HUDEP-2 (cell line): ENCODE measurements around the gene CCNY.
"Not testable (repeated sequence)": the region's sequence is repeated elsewhere in the genome, so short reads cannot be mapped to it uniquely, and the experiment has no call there.

Source experiments
- DNase-seq, 76 experiments: peaks; one replicate each; lab custom pipeline; 2025; ENCODE audit not compliant: unreplicated experiment in 76 of 76; lab: John Stamatoyannopoulos, UW

The CCNY gene

DNA sequence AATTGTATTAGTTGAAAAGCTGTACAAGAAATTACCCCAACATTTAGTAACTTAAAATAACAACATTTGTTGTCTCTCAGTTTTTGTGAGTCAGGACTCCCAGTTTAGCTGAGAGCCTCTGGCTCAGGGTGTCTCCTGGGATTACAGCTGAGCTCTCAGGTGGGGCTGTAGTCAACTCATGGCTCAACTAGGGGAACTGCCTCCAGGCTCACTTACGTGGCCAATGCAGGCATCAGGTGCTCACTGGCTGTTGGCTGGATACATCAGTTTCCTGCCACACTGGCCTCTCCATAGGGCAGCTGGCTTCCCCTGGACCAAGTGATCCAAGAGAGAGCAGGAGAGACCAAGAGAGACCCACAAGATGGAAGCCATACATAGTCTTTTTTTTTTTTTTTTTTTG, 17.5 kb downstream of the CCNY start:
- DNase-seq = no peak

DNA sequence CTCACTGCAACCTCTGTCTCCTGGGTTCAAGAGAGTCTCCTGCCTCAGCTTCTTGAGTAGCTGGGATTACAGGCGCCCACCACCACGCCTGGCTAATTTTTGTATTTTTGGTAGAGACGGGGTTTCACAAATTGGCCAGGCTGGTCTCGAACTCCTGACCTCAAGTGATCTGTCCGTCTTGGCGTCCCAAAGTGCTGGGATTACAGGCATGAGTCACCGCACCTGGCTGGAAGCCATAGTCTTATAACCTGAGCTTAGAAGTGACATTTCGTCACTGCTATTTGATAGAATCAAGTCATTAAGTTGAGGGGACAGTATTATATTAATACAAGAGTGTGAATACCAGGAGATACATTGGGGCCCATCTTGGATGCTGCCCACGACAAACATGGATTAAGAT, 17.9 kb downstream of the CCNY start:
- DNase-seq = not testable (repeated sequence)

DNA sequence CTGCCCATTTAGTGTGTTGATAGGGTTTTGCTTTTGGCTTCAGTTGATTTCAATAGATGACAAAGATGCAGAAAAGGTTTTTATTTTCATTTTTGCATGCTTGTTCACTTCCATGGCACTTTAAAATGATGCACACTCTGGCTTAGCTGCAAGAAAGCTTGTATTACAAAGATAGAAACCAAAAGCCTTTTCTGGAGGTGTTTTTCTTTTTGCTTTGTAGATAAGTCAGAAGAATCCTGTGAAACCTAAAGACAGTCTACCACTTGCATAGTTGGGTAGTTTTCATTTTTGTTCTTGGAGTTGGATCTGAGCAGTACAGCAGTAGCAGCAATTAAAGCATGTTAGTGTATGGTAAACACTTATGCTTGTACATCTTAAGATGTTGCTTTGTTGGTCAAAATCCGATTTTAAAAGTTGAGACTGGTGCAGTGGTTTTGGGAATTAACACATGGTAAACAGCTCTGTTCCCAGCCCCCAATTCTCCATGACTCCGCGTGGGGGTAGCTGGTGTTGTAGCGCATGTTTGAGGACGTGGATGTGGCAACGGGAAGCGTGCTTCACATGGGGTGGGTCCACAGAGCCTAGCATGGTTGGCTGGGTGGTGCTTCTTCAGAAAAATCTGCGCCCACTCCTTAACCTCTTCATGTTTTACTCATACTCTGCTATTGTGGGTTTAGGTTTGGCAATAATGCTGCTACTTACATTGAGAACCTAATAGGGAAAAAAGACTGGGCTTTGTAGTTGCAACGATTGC, 19.8 kb downstream of the CCNY start:
- DNase-seq = no peak

DNA sequence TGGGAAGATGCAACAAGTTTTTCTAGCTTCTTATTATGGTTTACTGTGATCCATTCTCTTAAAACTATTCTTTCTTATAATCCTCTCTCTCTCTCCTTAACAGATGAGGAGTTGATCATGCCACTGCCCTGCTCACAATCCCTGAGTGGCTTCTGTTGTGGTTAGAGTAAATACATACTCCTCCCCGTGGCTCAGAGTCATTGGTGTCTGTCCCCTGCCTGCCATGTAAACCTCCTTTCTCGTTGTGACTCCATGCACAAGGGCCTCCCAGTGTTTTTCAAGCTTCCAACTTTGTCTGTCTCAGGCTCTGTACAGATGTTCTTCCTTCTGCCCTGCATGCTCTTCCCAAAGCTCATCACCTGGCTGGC, 20.4 kb downstream of the CCNY start:
- no peak for DNase-seq

DNA sequence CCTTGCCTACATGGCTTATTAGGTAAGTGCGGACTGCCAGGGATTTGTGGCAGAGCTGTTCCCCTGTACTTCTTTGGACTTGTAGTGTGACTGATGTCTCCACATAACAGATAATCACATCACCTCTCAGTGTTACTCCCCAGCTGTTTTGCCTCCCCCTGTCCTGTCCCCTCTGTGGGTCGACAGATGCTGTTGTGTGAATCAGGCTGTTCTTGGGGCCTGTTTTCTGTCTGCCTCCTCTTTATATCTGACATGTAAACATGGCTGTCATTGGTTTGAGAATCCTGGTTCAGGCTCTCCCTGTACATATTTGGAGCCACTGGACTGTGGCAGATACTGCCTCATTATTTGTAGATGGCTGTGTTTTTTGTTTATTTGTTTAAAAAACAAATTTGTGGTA, 22.7 kb downstream of the CCNY start:
- DNase-seq = no peak

DNA sequence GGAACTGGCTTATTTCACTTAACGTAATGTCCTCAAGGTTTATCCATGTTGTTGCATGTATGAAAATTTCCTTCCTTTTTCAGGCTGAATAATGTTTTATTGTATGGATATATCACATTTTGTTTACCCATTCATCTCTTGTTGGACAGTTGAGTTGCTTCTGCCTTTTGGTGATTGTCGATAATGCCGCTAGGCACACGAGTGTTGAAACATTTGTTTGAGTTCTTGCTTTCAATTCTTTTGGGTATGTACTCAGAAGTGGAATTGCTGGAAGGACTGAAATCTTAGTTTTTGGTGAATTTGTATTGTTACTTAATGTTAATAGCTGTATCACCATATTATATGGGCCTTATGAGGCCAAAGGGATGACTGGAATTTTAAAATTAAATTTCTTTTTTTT, 23.6 kb downstream of the CCNY start:
- no peak for DNase-seq

DNA sequence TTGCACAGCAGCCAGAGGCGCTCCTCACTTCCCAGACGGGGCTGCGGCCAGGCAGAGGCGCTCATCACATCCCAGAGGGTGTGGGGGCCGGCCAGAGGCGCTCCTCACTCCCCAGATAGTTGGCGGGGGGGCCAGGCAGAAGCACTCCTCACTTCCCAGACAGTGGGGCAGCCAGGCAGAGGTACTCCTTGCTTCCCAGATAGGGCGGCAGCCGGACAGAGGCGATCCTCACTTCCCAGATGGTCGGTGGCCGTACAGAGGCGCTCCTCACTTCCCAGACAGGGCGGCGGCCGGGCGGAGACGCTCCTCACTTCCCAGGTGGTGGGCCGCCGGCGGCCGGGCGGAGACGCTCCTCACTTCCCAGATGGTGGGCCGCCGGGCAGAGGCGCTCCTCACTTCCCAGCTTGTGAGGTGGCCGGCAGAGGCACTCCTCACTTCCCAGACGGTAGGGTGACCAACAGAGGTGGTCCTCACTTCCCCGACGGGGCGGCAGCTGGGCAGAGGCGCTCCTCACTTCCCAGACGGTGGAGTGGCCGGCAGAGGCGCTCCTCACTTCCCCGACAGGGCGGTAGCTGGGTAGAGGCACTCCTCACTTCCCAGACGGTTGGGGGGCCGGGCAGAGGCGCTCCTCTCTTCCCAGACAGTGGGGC, 26.5 kb downstream of the CCNY start:
- DNase-seq = no peak

DNA sequence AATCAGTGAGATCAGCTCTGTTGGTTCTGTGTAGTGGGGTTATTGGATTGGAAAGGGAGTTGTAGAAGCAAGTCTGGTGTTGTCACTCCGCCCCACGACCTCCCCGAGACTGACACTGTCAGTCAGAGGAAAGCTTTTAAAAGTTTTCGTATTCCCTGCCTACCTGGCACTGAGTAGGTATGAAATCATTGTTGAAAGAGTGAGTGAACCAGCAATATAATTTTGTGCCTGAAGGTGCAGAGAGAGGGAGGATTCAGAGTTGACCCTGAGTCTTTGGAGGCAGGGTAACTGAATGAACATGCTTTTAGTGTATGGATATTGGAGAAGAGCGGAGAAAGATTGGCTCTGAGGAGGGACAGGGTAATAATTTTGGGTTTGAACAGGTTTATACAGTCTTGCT, 27.3 kb downstream of the CCNY start:
- no peak for DNase-seq

DNA sequence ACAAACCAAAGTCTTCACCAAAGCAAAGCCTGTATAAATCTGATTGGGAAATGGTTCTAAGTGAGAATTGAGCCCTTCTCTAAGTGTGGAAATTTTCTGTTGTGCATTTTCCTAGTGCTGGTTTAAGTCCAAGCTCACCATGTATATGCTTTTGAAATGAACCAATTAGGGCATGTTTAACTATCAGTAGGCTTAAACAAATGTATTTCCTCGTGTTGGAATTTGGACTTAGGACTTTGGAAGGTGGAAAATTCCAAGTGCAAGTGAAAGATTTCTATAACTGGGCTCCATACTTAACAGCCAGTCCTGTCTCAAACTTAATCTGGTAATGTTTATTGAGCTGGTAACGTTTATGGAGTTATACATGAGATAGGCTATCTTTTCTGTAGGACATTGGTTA, 28.5 kb downstream of the CCNY start:
- DNase-seq = no peak

DNA sequence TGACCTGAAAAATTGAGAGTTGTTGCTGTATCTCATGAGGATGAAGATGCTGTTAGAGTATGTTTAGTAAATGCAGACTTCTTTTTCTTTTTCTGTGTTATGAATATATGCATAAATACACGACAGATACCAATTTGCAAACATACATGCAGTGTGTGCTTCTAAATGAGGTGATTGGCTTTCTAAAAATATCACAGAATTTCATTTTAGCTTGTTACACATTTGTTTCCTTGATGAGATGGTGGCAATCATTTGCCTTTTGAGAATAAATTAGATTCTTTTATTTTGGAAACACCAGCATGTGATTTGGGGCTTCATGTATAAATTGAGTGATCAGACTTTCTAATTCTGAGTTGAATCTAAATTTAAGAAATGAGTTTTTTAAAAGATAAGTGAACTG, 29.7 kb downstream of the CCNY start:
- DNase-seq = no peak

DNA sequence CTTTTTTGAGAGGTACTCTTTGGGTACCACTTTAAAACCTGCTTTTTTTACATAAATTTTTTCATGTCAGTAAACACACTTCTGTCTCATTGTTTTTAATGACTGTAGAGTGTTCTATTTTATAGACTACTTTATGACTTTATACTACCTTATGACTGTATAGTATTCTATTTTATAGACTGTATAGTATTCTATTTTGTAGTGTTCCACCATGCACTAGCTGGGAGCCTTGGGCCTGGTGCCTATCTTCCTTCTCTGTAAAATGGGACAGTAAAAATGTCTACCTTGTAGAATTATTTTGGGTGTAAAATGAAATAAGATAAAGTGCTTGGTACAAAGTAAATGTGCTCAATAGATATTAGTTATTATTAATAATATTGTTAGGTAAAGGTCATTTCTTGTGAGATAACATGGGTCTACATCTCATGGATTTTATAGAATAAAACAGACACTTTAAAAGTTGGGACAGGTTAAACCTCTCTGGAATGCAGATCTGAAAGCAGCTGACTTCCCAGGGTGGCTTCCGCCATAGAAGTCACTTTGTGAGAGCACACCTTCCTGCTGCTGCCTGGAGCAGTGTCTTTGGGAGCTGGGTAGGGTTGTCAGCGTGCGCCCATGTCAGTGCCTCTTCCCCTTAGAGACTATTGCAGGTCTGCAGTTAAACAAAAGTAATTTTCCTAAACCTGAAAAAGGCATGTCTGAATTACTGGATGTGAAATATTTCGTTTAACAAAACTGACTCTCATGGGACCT, 31.0 kb downstream of the CCNY start:
- DNase-seq = no peak

DNA sequence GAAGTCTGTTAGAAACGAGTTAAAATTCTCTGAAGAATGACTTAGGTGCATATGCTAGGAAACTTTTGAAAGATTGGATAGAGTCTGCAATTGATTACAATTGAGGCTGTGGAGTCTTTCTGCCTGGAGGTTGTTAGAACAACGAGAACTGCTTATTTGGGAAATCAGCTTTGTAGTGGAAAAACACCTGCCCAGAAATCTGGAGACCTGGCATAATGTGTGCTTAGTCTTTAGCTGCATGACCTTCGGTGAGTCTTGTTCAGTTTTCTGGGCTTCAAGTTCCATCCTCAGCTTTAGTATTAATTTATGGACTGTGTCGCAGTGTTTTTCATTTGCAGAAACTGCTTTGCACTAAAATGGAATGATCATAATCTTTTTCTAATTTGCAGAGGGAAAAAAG, 31.7 kb downstream of the CCNY start:
- no peak for DNase-seq

DNA sequence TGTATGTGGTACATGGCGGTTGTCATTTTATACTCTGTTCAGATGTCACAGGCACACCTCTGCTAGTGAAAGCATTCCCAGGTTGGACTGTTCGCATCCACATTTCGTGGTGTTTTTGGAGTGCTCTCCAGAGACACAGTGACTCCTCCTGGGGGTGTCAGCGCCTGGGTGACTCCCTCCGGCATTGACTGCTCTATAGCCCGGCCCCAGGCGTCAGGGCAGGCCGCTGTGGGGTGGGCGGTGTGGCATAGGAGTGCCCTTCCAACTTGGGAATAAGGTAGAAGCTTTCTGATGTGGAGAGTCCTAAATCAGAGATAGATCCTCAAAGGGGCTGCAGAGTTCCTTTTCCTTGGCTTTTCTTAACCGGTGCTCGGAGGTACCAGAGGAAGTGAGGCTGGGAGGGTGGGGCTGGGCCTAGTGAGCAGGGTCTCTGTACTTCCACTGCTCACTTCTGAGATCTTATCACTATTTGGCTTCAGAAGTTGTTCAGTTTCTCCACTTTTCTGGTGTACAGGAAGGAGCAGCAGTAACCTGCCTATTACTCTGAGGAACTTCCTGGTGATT, 32.3 kb downstream of the CCNY start:
- DNase-seq = no peak

DNA sequence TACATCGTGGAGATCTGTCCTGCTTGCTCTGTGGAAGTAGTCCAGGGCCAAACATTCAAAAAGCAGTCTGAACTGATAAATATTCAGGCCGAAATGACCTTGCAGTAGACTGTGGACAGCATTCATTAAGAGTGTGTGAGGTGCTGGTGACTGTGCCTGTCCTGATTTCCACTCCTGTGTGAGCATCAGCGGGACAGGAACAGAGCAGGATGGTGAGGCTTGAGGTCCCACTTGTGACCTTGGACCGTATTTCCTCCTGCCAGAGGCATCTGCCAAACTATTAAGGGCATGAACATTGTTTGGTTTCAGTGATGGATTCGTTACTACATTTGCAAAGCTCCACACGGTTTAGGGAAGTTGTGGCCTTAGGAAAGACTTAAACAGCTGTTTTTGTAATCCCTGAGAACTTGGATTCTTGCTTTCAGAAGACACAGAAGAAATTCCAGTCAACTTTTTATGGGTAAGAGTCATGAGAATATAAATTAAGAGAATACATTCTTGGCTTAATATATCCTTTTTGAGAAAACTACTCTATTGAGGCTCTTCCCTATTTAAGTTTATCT, 32.8 kb downstream of the CCNY start:
- DNase-seq = no peak

DNA sequence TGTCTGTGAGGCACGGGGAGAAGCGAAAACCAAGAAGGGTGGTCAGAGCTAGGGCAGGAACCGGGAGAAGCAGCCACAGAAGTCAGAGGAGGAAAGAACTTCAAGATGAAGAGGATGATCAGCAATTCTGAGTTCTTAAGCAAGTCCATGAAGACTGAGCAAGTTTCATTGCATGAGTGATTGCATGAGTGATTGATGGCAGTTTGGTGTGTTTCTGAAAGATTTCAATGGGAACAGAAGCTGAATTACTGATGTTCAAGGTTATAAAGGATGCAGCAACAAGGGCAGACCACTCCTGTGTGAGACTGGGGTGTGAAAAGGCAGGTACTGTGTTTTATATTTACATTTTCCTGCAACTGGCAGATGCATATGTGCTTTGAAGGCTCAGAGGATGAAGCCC, 35.4 kb downstream of the CCNY start:
- no peak for DNase-seq

DNA sequence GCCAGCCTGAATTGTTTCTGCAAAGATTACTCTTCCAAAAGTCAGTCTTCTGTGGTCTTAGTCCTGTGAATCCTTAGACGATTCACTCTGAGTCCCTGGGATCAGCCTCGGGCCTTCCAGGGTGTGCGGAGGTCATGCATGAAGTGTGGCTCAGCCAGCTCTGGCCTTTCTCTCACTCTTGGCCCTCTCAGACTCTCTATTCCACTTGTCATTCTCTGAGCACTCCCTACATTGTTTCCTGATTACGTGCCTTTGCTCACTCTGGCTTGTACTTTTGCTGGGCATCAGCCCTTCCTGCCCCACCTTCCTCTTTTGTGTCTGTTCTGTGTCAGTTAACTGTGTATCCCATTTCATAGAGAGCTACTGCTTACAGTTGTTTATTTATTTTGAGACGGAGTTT, 36.0 kb downstream of the CCNY start:
- DNase-seq = no peak

DNA sequence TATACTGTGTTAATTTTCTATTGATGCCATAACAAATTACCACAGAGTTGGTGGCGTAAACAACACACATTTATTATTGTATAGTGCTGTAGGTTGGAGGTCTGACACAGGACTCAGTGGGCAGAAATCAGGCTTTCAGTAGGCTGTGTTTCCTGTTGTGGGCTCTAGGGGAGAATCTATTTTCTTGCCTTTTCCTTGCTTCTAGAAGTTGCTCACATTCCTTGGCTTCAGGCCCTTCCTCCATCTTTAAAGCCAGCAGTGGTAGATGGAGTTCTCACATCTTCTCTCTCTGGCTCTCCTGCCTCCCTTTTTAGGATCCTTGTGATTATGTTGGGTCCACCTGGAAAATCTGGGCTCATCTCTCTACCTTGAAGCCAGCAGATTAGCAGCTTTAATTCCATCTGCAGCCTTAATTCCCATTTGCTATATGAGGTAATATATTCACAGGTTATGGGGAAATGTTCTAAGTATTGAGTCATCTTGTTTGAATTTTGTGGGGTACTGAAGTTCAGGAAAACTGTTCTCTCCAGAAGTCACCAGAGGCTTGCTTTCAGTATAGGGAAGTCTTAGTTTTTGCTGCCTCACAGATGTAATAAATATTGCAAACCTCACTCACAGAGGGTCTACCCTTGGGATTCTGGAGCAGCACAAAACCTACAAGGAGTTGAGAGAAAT, 38.9 kb downstream of the CCNY start:
- no peak for DNase-seq

DNA sequence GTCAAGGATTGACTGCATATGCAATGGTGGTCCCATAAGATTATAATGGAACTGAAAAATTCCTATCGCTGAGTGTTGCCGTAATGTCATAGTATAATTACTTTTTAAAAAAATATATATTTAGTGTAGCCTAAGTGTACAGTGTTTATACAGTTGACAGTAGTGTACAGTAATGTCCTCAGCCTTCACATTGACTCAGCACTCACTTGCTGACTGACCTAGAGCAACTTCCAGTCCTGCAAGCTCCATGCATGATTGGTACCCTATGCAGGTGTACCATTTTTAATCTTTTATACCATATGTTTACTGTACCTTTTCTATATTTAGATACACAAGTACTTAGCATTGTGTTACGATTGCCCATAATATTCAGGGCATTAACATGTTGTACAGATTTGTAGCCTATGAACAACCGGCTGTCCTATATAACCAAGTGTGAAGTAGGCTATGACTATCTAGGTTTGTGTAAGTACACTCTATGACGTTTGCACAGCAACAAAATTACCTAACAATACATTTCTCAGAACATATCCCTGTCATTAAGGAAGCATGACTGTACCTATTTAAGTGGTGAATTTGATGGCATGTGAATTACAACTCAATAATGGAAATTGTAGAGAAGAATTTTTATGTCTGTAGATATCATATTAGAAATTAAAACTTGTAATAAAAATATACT, 40.9 kb downstream of the CCNY start:
- no peak for DNase-seq

DNA sequence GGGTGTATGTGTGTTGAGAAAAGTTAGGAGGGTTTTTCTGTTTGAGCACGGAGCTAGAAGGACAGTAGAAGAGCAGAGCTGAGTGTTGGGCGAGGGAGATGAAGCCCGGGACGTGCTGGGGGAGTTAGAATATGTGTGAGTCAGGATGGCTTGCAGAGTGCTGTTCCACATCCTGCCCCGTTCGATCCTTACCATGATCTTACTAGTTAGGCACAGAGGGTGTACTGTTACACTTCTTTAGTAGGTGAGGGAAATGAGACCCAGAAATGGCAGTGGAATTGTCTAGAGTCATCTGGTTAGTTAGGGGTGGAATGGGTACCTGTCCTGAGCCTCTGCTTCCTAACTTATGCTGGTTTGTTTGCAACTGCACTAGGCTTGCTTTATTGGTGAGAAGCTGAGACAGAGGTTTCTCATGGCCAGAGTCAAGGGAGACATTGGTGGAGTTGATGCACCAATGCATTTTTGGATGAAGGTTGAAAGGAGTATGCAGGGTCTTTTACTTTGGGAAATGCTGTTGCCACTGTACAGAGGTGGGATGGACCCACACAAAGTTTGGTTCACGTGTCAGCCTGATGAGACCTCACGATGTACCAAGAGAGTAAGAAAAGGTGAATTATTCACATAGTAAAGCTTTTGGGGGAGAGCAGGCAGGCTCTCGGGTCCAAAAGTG, 42.4 kb downstream of the CCNY start:
- peak in 9 of 76 experiments; percentile 6 to 41 (median 18) for DNase-seq
